ENCODE results near the gene NRP2.

- TF ChIP-seq ZBTB44 (CRISPR knock-in tag; IDR thresholded peaks at IDR 0.05), result no peak
- no peak for TF ChIP-seq EZH2 (conservative IDR thresholded peaks at IDR 0.05; ENCODE audit: low read depth, low read length)
- TF ChIP-seq KLF16 (CRISPR knock-in tag; IDR thresholded peaks at IDR 0.05), result no peak
- no peak for TF ChIP-seq ZNF280B (CRISPR knock-in tag; IDR thresholded peaks at IDR 0.05; ENCODE audit: borderline replicate concordance)
- TF ChIP-seq ZKSCAN8 (CRISPR knock-in tag; IDR thresholded peaks at IDR 0.05; ENCODE audit: borderline replicate concordance), result no peak
- TF ChIP-seq TAF1 (CRISPR knock-in tag; IDR thresholded peaks at IDR 0.05), result no peak
- no peak for TF ChIP-seq ZMYM4 (CRISPR knock-in tag; IDR thresholded peaks at IDR 0.05)
- no peak for TF ChIP-seq TOPORS (CRISPR knock-in tag; IDR thresholded peaks at IDR 0.05)
- no peak for TF ChIP-seq EEA1 (CRISPR knock-in tag; IDR thresholded peaks at IDR 0.05; ENCODE audit: borderline replicate concordance)
- TF ChIP-seq ZNF720 (CRISPR knock-in tag; IDR thresholded peaks at IDR 0.05), result no peak
- no peak for TF ChIP-seq BCL6 (CRISPR knock-in tag; IDR thresholded peaks at IDR 0.05)
- no peak for TF ChIP-seq ZNF766 (CRISPR knock-in tag; IDR thresholded peaks at IDR 0.05; ENCODE audit: borderline replicate concordance)
Observed at GRCh38 chr2:205637779-205638503, 44.4 kb upstream of the NRP2 start.
